ENCODE results near the gene FAT2.

FAT2 gene

GRCh38 chr5:151569132-151570046 lies 21.7 kb downstream of the FAT2 start:
- no peak for ATAC-seq
- no peak for TF ChIP-seq ZC3H10 (CRISPR knock-in tag; IDR thresholded peaks at IDR 0.05)
- no peak for TF ChIP-seq POU6F1 (CRISPR knock-in tag; IDR thresholded peaks at IDR 0.05; ENCODE audit: borderline replicate concordance, low read depth)
- no peak for TF ChIP-seq ZFP30 (CRISPR knock-in tag; IDR thresholded peaks at IDR 0.05)
- TF ChIP-seq BACH2 (CRISPR knock-in tag; IDR thresholded peaks at IDR 0.05; ENCODE audit: borderline replicate concordance), result no peak
- TF ChIP-seq TSHZ2 (CRISPR knock-in tag; IDR thresholded peaks at IDR 0.05), result no peak
- TF ChIP-seq CSRNP3 (CRISPR knock-in tag; IDR thresholded peaks at IDR 0.05), result no peak
- no peak for TF ChIP-seq CREB5 (CRISPR knock-in tag; IDR thresholded peaks at IDR 0.05; ENCODE audit: low read depth)
- no peak for TF ChIP-seq GLIS3 (CRISPR knock-in tag; IDR thresholded peaks at IDR 0.05)
- no peak for TF ChIP-seq OSR1 (CRISPR knock-in tag; IDR thresholded peaks at IDR 0.05)
- TF ChIP-seq ZNF8 (CRISPR knock-in tag; IDR thresholded peaks at IDR 0.05), result no peak
- no peak for TF ChIP-seq ZNF70 (CRISPR knock-in tag; IDR thresholded peaks at IDR 0.05)
- no peak for TF ChIP-seq PPARA (CRISPR knock-in tag; IDR thresholded peaks at IDR 0.05; ENCODE audit: borderline replicate concordance)
- no peak for TF ChIP-seq ZFP3 (CRISPR knock-in tag; IDR thresholded peaks at IDR 0.05)
- no peak for TF ChIP-seq CSDC2 (CRISPR knock-in tag; IDR thresholded peaks at IDR 0.05)
- no peak for TF ChIP-seq PATZ1 (CRISPR knock-in tag; IDR thresholded peaks at IDR 0.05; ENCODE audit: borderline replicate concordance)
- TF ChIP-seq SNAI2 (CRISPR knock-in tag; IDR thresholded peaks at IDR 0.05), result no peak
- no peak for TF ChIP-seq TOX (CRISPR knock-in tag; IDR thresholded peaks at IDR 0.05; ENCODE audit: borderline replicate concordance)
- TF ChIP-seq ARNTL (CRISPR knock-in tag; IDR thresholded peaks at IDR 0.05; ENCODE audit: borderline replicate concordance, low read depth), result no peak

- no peak for ATAC-seq
- TF ChIP-seq ZFP30 (CRISPR knock-in tag; IDR thresholded peaks at IDR 0.05), result no peak
- no peak for TF ChIP-seq ZC3H10 (CRISPR knock-in tag; IDR thresholded peaks at IDR 0.05)
- no peak for TF ChIP-seq OSR1 (CRISPR knock-in tag; IDR thresholded peaks at IDR 0.05)
- TF ChIP-seq TSHZ2 (CRISPR knock-in tag; IDR thresholded peaks at IDR 0.05), result no peak
- no peak for TF ChIP-seq SNAI2 (CRISPR knock-in tag; IDR thresholded peaks at IDR 0.05)
- TF ChIP-seq CSRNP3 (CRISPR knock-in tag; IDR thresholded peaks at IDR 0.05), result no peak
- no peak for TF ChIP-seq RARB (CRISPR knock-in tag; IDR thresholded peaks at IDR 0.05)
- TF ChIP-seq PPARA (CRISPR knock-in tag; IDR thresholded peaks at IDR 0.05; ENCODE audit: borderline replicate concordance), result no peak
- no peak for TF ChIP-seq ZFP3 (CRISPR knock-in tag; IDR thresholded peaks at IDR 0.05)
- TF ChIP-seq ISL1 (CRISPR knock-in tag; IDR thresholded peaks at IDR 0.05), result no peak
- TF ChIP-seq CREB5 (CRISPR knock-in tag; IDR thresholded peaks at IDR 0.05; ENCODE audit: low read depth), result no peak
- no peak for TF ChIP-seq POU6F1 (CRISPR knock-in tag; IDR thresholded peaks at IDR 0.05; ENCODE audit: borderline replicate concordance, low read depth)
Measured at GRCh38 chr5:151568036-151568435, 23.1 kb downstream of the FAT2 start.

Data from SK-N-SH treated with all-trans-retinoic acid at 6 μM for 48 hours (cell line).